A549 (cell line): ENCODE measurements around the gene STAMBP. TPM values are rescaled to one million over a fixed set of nuclear protein-coding genes. Genes with fewer than 3 reads are reported as not detected.

Source experiments
- ATAC-seq, 2 experiments: fragments of 200-7000 bp in 1 of 2; fragments of >200 bp in 1 of 2; cut with Nextera tagmentation in 1 of 2; cut with Tn5 transposase in 1 of 2; 3 replicates each; pipeline versions ENCODE4 v1.8.0 to v1.9.1; 2018 to 2020; ENCODE audit warnings: mild to moderate bottlenecking in 1 of 2, moderate library complexity in 1 of 2
- CTCF ChIA-PET: fragments of 300-600 bp; sonication (Branson Sonifier 250); formaldehyde crosslinking; extraction: SDS; loops from one replicate; lab custom pipeline; 2021; ENCODE audit warnings: antibody characterized with exemption, inconsistent platforms; lab: Yijun Ruan, JAX
- POLR2A ChIA-PET: fragments of 350-600 bp; formaldehyde crosslinking; extraction: SDS; loops from one replicate; lab custom pipeline; 2021; ENCODE audit warnings: antibody characterized with exemption, inconsistent platforms; lab: Yijun Ruan, JAX
- DNase-seq, 2 experiments: peaks; one replicate each; pipeline versions ENCODE4 v3.0.0 to v3.0.0-alpha.2; 2011 to 2016; ENCODE audit warnings: low read depth in 1 of 2, low spot score in 1 of 2
- FAIRE-seq: peaks from 2 replicates; lab custom pipeline; 2011; peaks lifted over from hg19 to GRCh38; lab: Jason Lieb, UNC
- H3K27ac ChIP-seq, 2 experiments: fragments of >200 bp; sonication (Bioruptor Twin); formaldehyde crosslinking; 3 replicates each; pipeline ENCODE4 v1.5.1; 2016 to 2017
- H3K4me1 ChIP-seq: fragments of >200 bp; sonication (Bioruptor Twin); formaldehyde crosslinking; 3 replicates; pipeline ENCODE4 v1.6.1; 2016
- H3K4me2 ChIP-seq: fragments of >200 bp; sonication (Bioruptor Twin); formaldehyde crosslinking; 3 replicates; pipeline ENCODE4 v1.6.1; 2016
- H3K4me3 ChIP-seq: fragments of >200 bp; sonication (Bioruptor Twin); formaldehyde crosslinking; 3 replicates; pipeline ENCODE4 v1.5.1; 2016
- H3K9me3 ChIP-seq: fragments of >200 bp; sonication (Bioruptor Twin); formaldehyde crosslinking; 3 replicates; pipeline ENCODE4 v1.6.1; 2016
- ATOH8 ChIP-seq: fragments of 250-450 bp; sonication (Bioruptor Pico); IDR thresholded peaks from 2 replicates; pipeline ENCODE4 v1.5.0; 2020; ENCODE audit warnings: low read depth, mild to moderate bottlenecking, moderate library complexity
- EHF ChIP-seq: fragments of 250-450 bp; sonication (Bioruptor Pico); IDR thresholded peaks from 2 replicates; pipeline ENCODE4 v1.5.0; 2020; ENCODE audit warnings: mild to moderate bottlenecking
- GATA3 ChIP-seq: IDR thresholded peaks from 2 replicates; pipeline ENCODE4 v1.6.1; 2012; ENCODE audit warnings: borderline replicate concordance
- HMGXB4 ChIP-seq: fragments of 250-450 bp; sonication (Bioruptor Pico); IDR thresholded peaks from 2 replicates; pipeline ENCODE4 v1.5.0; 2021; ENCODE audit warnings: mild to moderate bottlenecking, moderate library complexity, borderline replicate concordance
- MAX ChIP-seq: IDR thresholded peaks from 2 replicates; pipeline ENCODE4 v1.6.1; 2012
- PBX3 ChIP-seq: IDR thresholded peaks from 2 replicates; pipeline ENCODE4 v1.6.1; 2012
- POLR2A ChIP-seq: IDR thresholded peaks from 2 replicates; pipeline ENCODE4 v1.6.1; 2012; ENCODE audit warnings: mild to moderate bottlenecking, low read length
- RAD21 ChIP-seq, 2 experiments: fragments of >200 bp in 1 of 2; sonication (Bioruptor Twin) in 1 of 2; formaldehyde crosslinking in 1 of 2; IDR thresholded peaks in 1 of 2; conservative IDR thresholded peaks in 1 of 2; 2 replicates in 1 of 2; 3 replicates in 1 of 2; pipeline ENCODE4 v1.6.1; 2012 to 2018; ENCODE audit warnings: inconsistent platforms in 1 of 2
- SREBF2 ChIP-seq: fragments of 450-650 bp; IDR thresholded peaks from 2 replicates; pipeline ENCODE4 v1.6.1; 2014; ENCODE audit warnings: mild to moderate bottlenecking, moderate library complexity
- USF2 ChIP-seq: fragments of 450-650 bp; IDR thresholded peaks from 2 replicates; pipeline ENCODE4 v1.6.1; 2014; ENCODE audit warnings: antibody characterized with exemption
- ZNF302 ChIP-seq: fragments of 250-450 bp; sonication (Bioruptor Pico); IDR thresholded peaks from 2 replicates; pipeline ENCODE4 v1.9.0; 2021; ENCODE audit warnings: inconsistent platforms, mild to moderate bottlenecking, moderate library complexity
- WGBS: methylation state at CpG from one replicate; pipeline ENCODE4 v1.1.6; 2017; ENCODE audit errors: missing lambda C conversion rate; 5-methylcytosine and 5-hydroxymethylcytosine counted together
- polyA plus RNA-seq, 4 experiments: library from polyadenylated mRNA; depleted of rRNA in 3 of 4; stranded (reverse); fragments of >200 nt; fragmentation: RNase III in 1 of 4; extraction: RNeasy Plus Mini Kit Qiagen cat#74134 plus additional on column Dnase treatment in 1 of 4; gene quantifications; 2 replicates in 3 of 4; 3 replicates in 1 of 4; pipeline ENCODE4 v1.2.3, GENCODE V29; 2011 to 2017

STAMBP gene
- polyA plus RNA-seq, 2 of the 4 experiments (the other 2 are of a cell fraction), result 44.4 to 96.3 TPM

- POLR2A ChIA-PET, result no interaction called here
- H3K4me1 ChIP-seq, result no peaks in the 10 kb centered on the region
- no peak overlapping the region for H3K4me2 ChIP-seq
- H3K27ac ChIP-seq, result no peak overlapping the region
- TF ChIP-seq ZNF302 (no peak), PBX3 (no peak), USF2 (no peak), EHF (no peak), HMGXB4 (no peak), POLR2A (no peak), ATOH8 (CRISPR knock-in tag) (no peak), RAD21 (conservative IDR thresholded peaks at IDR 0.05 in 1 of 2, IDR thresholded peaks at IDR 0.05 in 1 of 2) (no peak)
- TF ChIP-seq, all 56 proteins: peak for 0
- 46% methylated on average over 1 of the region's 1 CpG for WGBS
- FAIRE-seq (no peak), DNase-seq (no peak), ATAC-seq (no peak)
- Histone ChIP-seq H3K9me3 (no peaks in the 10 kb centered on the region), H3K4me3 (no peak overlapping the region)
- CTCF ChIA-PET, result interaction anchor here (1.0 kb wide), 1 partner anchor 14 kb away, joined by 3 read pairs; no protein-coding TSS in a partner anchor
Measured at GRCh38 chr2:73904952-73905351, 76.2 kb downstream of the STAMBP start.

- ChIA-PET CTCF (interaction anchor here (1.0 to 1.6 kb wide), 3 partner anchors 10 to 83 kb away, joined by 3 to 5 read pairs (median 3); no protein-coding TSS in a partner anchor), POLR2A (interaction anchor here (0.7 kb wide), 1 partner anchor 188 kb away, joined by 4 read pairs; no protein-coding TSS in a partner anchor)
- ATAC-seq (no peak), DNase-seq (no peak), FAIRE-seq (no peak)
- H3K27ac ChIP-seq, result no peak overlapping the region
- TF ChIP-seq MAX (no peak), GATA3 (no peak)
- H3K4me2 ChIP-seq, result no peak overlapping the region
- H3K4me1 ChIP-seq, result no peaks in the 10 kb centered on the region
- 70% methylated on average over 5 of the region's 5 CpGs for WGBS
- no peak overlapping the region for H3K4me3 ChIP-seq
- no peaks in the 10 kb centered on the region for H3K9me3 ChIP-seq
Measured at GRCh38 chr2:73906847-73907505, 78.2 kb downstream of the STAMBP start.

- ATAC-seq (peak; percentile 73 to 80; a peak in 5 of 6 replicates), FAIRE-seq (no peak), DNase-seq (peak in 1 of 2 experiments; percentile 33)
- Histone ChIP-seq H3K9me3 (no peaks in the 10 kb centered on the region), H3K27ac (no peak overlapping the region), H3K4me3 (no peak overlapping the region), H3K4me1 (no peaks in the 10 kb centered on the region), H3K4me2 (no peak overlapping the region)
- ChIA-PET POLR2A (no interaction called here), CTCF (interaction anchor here (1.0 to 1.6 kb wide), 3 partner anchors 9 to 84 kb away, joined by 3 to 5 read pairs (median 3); no protein-coding TSS in a partner anchor)
- WGBS, result 45% methylated on average over 5 of the region's 5 CpGs
- TF ChIP-seq RAD21 (conservative IDR thresholded peaks at IDR 0.05 in 1 of 2, IDR thresholded peaks at IDR 0.05 in 1 of 2) (peak in 1 of 2 experiments; percentile 44; a peak in 2 of 5 replicates), SREBF2 (no peak)
Measured at GRCh38 chr2:73907840-73908452, 79.2 kb downstream of the STAMBP start.
